Activated CD4-positive, CD25-positive, alpha-beta regulatory T cell treated with anti-CD3 and anti-CD28 coated beads, Interleukin-2, amount 50 U/mL, for 16 hours (primary cell): ENCODE data around the gene SMIM15.
"Not testable (repeated sequence)": the region's sequence is repeated elsewhere in the genome, so short reads cannot be mapped to it uniquely, and the experiment has no call there.

Experiments
- DNase-seq: peaks from one replicate; pipeline ENCODE4 v3.0.0-alpha.2; 2020; ENCODE audit warnings: low read depth, low spot score

SMIM15 gene, protein sequence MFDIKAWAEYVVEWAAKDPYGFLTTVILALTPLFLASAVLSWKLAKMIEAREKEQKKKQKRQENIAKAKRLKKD

DNA sequence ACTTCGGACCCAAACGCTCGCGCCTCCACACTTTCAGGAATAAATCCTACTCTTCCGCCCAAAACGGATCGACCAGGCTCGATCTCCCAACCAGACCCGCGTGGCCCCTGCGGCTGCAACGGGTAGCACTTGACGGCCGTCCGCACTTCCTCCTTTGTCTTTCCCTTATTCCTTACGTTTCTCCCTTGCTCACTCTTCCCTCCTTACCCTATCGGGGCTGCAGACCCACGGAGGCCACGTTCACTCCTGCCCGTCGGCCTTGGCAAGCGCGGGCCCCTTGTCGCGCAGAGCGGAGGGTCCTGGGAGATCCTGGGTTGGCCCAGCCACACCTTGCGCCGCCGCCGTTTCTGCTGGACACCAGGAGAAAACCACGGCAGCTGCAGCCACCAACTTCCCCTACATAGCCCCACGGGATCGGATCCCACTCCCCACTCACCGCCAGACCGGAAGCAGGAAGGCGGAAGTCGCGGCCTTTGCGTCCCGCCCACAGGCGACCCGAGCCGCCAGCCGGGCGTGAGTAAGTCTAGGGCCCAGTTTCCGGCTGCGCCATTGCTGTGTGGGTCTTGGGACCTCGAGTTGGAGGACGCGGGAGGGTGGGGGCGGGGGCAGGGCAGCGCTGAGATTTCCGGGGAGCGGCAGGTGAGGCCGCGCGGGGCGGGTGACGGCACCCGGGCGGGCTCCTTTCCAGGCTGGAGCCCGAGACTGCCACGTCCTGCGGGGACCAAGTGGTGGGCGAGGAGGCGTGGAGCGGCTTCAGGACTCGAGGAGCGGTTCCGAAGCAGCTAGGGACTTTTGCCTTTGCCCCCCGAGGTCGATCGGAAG is at the start of gene SMIM15:
Gene SMIM15 (minus strand): TSS at position 459 of the 822 bp plus-strand sequence. CDS start 2,297 bp downstream, outside the sequence.
- DNase-seq: peak; percentile 50

DNA sequence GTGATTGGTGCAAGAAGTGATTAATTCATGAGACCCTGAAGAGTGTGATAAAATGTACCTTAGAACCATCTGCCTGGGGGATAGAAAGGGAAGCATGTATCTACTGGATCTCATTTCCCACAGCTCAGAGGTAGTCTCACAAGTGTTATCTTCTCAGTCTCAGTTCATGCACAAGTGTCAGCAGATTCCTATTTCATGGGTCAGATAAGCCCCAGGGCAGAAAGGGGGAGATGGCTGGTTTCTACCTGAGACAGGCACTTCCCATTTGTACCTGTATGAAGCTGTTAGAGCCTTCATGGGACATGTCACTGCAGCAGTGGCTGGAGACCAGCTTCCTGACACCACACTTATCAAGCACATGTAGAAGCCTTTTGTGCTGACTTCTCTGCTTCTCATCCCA is 45.6 kb upstream of the SMIM15 start:
- no peak for DNase-seq

DNA sequence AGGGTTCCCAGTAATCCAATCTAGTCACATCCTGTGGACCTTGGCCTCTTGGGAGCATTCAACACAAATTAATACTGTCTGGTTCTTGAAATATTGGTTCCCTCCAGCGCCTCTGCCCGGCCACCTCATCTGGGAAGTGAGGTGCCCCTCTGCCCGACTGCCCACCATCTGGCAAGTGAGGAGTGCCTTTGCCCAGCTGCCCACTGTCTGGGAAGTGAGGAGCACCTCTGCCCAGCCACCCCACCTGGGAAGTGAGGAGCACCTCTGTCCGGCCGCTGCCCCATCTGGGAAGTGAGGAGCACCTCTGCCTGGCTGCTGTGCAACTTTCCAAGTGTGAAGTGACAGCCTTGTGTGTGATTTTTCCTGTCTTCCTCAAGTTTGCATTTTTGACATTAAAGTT is 42.7 kb upstream of the SMIM15 start:
- DNase-seq: no peak

DNA sequence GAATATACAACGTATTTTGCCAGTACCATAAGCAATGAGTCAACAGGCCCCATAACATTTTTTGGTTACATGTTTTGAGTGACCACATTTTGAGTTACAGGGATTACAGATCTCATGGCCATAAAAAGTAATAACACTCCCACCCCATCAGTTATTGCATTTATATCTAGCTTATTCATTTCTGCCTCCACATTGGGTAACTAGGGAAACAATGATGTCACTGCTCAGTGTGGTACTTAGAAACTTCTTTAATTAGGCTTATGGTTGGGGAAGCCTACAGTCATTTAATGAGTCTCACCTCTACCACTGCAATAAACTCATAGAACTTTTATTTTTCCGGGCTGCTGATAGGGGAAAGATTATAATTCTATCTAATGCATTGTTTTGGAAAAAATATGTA is 39.9 kb upstream of the SMIM15 start:
- no peak for DNase-seq

DNA sequence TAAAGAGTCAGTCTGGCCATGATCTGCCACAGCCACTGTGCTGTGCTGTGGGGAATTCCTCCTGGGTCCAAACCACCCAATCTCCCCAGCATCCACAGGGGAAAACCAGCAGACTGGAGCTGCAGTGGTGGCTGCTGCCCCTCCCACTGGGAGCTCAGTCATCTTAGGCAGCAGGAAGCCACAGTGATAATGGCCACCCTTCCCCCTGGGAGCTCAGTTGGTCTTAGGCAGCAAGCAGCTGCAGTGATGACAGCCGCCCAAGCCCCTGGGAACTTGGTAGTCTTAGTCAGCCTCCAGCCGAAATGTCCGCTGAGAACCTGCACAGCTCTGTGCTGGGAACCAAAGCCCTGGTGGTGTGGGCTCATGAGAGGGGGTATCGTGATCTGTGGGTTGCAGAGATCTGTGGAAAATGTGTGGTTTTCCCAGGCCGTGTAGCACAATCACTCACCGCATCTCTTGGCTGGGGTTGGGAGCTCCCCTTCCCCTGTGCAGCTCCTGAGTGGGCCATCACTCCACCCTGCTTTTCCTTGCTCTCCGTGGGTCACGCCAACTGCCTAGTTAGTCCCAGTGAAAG is 38.4 kb upstream of the SMIM15 start:
- DNase-seq: no peak

DNA sequence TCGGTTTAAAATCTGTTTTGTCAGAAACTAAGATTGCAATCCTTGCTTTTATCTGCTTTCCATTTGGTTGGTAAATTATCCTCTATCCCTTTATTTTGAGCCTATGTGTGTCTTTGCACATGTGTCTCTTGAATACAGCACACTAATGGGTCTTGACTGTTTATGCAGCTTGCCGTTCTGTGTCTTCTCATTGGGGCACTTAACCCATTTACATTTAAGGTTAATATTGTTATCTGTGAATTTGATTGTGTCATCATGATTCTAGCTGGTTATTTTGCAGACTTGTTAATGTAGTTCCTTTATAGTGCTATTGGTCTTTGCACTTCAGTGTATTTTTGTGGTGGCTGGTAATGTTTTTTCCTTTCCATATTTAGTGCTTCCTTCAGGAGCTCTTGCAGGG is 36.3 kb upstream of the SMIM15 start:
- DNase-seq: no peak

DNA sequence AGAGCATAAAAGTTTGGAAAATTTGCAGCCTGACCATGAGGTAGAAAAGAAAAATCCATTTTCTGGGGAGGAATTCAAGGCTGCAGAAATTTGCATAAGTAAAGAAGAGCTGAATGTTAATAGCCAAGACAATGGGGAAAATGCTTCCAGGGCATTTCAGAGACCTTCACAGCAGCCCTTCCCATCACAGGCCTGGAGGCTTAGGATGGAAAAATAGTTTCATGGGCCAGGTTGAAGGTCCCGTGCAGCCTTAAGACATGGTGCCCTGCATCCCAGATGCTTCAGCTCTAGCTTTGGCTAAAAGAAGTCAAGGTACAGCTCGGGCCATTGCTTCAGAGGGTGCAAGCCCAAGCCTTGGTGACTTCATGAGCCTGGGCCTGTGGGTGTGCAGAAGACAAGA is 25.6 kb upstream of the SMIM15 start:
- DNase-seq: not testable (repeated sequence)

DNA sequence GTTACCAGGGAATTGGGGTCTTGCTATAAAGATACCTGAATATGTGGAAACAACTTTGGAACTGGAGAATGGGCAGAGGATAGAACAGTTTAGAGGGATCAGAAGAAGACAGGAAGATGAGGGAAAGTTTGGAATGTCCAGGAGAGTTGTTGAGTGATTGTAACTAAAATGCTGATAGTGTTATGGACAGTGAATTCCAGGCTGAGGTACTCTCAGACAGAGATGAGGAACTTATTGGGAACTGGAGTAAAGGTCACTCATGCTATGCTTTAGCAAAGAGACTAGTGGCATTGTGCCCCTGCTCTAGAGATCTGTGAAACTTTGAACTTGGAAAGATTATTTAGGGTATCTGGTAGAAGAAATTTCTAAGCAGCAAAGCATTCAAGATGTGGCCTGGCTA is 25.1 kb upstream of the SMIM15 start:
- not testable (repeated sequence) for DNase-seq

DNA sequence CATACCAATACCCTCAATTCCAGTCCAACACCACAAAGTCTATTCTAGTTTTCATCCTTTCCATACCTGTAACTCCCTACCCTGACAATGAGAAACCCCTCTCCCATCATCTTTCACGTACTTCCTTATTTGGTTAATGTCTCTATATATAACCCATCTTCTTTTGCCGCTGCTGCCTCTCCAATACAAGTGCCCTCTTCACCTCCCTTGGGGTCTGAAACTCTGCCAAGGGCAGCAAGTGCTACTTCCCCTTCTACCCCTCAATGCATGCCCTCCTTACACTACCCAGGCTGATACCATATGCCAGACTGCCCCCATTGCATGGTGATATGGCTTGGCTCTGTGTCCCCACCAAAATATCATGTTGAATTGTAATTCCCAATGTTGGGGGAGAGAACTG is 24.4 kb upstream of the SMIM15 start:
- no peak for DNase-seq

DNA sequence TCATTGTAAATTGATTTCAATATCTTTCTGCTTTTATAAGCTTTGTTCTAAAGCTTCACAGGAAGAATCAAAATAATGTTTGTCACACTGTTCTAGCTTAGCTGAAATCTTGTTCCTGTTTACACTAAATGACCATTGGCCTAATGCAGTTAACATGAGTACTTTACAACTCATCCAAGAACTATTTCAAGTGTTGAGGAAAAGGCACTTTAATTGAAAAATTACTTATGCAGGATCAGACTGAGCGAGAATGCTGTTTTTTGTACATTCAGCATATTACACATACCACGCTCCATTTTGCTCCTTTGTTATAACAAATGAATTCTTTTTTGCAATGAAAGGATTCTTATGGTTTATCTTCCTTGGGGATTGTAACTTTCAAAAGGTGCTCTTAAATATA is 22.4 kb upstream of the SMIM15 start:
- no peak for DNase-seq

DNA sequence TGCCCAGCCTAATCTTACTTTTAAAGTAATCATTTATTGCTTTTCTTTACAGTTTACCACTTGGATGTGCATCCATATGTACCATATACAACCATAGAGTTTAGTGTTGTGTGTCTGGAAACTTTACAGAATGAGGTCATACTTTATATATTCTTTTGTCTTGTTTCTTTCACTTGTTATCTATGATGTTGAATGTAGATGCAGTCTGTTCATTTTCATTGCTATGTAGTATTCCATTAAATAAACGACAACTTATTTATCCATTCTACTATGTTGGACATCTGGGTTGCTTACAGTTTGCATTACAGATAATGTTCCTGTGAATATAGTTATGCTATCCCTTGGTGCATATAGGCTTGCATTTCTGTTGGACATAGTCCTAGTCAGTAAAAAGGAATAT is 21.3 kb upstream of the SMIM15 start:
- no peak for DNase-seq

DNA sequence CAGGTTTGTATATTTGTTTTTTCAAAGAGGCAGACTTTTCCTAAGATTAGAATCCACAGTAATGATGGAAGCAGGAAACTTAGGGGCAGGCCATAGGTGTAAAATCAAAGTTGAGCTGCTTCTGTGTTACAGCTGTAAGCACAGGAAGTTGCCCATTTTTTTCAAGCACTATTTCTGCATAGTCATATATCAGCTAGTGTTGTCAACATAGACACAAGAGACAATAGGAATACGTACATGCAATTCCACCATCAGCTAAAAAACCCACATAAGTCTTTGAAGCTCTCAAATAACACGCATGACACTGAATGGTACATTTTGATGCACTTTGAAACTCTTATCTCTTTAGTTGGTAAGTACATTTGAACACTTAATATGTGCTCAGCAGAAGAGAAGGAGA is 20.2 kb upstream of the SMIM15 start:
- no peak for DNase-seq

DNA sequence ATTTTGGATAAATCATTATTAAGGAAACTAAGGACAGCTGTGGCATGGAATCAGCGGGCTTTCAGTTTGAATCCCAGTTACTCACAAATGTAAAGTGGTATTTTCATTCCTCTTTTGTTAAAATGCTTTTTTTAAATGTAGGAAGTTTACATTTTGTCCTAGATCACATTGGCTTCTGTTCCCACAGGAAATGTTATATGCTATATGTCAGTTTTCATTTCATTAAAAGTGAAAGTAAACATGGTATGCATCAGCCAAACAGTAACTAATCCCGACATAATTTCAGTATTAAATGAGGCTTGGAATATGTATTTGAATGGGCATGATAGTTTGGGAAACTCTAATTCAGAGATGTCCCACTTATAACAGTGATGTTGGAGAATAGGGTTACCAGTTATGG is 18.6 kb upstream of the SMIM15 start:
- DNase-seq: no peak

DNA sequence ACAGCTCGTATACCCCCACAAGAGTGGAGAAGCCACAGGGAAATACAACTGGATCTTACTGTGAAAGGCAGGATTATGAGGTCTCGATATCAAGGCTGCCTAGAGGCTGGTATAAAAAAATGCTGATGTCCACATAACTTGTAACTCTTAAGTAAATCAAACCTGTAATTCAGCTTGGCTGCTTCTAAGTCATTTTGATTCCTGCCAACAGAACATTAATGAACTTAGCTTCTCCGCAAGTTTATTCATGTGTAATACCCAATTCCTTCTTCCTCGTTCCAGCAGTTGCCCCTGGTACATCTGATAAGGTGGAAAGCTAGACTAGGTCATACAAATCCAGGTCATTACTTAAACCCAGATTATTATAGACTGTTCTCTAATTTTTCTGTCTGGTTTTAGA is 16.4 kb upstream of the SMIM15 start:
- no peak for DNase-seq

DNA sequence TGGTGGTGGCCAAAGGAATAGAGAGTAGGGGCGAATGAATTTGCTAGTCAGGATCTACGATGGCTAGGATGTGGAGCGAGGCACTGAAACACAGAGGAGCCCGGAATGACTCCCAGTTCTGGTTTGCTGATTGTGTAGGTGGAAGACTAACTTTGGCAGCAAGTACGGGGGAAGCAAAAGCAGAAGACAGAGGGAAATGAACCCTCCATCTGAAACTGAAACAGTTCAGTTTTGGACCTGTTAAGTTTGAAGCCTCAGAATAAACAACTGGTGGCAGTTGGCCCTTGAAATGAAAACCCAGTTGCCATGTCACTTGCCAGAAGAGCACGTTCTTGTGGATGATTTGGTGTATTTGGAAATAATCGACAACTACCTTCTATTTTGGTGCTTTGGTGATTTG is 15.4 kb upstream of the SMIM15 start:
- DNase-seq: no peak

DNA sequence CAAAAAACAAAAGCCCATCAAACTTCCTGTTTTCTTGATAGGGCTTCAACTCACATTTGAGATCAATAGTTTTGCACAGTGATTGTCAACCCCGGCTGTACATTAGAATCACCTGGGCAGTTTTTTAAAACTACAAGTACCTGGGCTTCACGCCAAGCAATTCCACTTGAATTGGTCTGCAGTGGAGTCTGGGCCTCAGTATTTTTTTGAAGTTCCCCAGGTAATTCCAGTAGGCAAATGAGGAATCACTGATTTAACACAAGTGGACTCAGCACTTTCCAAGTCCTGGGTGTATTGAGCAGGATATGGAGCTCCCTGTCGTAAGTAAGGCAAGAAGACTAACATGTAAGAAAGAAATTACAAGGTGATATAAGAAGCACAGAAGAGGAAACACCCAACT is 14.8 kb upstream of the SMIM15 start:
- DNase-seq: no peak

DNA sequence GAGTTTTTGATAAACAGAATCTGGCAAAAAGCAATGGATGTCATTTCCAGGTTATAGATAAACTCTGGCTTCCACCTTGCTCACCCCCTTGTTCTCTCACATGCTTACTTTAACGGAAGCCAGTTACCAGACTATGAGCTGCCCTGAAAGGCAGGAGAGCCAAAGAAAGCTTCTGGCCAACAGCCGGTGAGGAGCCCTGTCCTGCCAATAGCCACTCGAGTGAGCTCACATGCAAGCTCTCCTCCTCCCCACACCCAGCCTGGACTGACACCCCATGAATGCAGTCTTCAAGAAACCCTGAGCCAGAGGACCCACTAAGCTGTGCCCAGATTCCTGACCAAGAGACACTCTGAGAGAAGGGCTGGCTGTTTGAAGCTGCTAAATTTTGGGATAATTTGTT is 14.4 kb upstream of the SMIM15 start:
- no peak for DNase-seq

DNA sequence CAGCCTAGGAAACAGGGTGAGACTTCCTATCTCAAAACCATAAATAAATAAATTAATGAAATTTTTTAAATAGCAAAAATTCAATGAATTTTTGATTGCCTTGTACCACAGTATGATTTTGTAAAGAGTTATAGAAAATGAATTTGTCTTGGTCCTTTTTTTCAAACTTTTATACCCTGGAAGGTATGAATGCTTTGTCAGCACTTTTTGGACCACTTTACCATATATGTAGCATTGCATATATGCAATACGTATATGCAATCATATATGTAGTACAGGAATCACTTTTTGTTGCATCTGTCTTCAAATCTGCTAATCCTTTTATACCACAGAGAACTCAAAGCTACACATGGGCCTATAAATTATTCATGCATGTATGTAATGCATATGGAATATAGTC is 9.2 kb upstream of the SMIM15 start:
- DNase-seq: no peak

DNA sequence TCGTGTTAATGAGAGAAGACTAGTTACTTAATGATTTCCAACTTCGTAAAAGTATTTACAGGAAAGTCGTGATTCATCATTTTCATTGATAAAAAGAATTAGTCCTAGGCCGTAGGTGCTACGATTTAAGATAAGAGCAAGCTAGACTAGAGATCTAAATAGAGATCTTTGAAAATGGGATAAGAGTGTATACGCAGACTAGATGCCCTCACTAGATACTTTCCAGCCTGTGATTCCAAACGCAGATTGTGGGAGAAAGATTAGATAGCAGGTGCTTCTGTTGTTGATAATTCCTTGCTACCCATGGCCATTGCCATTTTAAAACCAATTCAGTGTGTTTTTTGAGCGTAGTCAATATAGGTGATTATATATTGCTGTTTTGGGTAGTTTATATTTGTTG is 6.7 kb upstream of the SMIM15 start:
- no peak for DNase-seq

DNA sequence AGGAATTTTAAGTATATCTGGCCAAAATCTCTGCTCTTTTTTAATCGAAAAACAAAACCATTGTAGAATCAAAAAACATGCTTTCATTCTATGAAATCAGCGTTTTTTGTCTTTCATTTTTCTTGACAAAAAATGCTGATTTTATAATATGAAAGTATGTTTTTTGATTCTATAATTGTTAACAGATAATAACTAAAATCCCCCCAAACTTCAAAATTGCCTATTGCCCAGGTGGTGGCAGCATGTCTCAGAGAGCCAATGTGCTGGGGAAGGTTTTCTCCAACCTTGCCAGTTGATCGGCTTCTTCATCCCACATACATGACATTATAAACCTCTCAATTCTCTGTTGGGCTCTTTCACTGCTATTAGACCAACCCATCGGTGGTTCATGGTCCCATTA is 5.1 kb upstream of the SMIM15 start:
- no peak for DNase-seq

DNA sequence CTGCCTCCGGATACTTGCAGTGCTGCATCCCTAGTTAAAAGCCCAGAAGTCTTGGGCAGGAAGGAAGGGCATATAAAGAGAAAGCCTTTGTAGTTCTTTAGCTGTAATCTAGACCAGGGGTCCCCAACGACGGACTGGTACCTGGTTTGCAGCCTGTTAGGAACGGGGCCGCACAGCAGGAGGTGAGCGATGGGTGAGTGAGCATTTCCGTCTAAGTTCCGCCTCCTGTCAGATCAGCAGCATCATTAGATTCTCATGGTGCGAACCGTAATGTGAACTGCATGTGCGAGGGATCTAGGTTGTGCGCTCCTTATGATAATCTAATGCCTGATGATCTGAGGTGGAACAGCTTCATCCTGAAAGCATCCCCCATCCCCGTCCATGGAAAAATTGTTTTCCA is 1.6 kb upstream of the SMIM15 start:
- no peak for DNase-seq

DNA sequence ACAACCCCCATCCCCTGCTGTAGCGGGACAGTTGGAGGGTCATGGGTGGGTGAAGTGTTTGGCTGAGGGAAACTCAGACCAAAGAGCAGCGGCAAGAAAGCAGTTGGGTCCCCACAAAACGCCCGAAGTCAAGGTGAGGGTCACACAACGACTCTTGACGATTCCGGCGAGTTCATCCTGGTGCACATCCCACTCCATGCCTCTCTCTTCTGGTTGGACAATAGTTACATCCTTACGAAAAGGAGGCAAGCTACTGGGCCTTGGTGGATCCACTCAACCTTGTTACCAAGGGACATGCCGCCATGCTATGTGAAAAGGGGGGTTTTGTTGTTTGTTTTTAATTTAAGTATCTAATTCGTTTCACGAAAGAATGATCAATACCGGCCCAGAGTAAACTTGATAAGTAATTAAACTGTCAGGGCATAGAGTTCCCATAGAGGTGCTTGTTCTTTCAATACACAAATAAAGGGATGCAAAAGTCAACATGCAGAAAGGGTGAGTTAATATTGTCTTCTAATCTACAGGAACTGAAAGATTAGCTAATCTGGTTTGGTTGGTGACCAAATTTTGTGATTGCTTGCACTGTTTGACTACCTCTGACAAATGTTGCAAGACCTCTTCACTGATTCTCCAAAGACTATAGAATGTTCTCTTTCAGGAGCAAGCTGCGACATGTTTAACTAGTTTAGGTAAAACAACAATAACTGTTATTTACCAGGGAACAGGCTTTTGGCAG is 732 bp upstream of the SMIM15 start:
- DNase-seq: no peak

DNA sequence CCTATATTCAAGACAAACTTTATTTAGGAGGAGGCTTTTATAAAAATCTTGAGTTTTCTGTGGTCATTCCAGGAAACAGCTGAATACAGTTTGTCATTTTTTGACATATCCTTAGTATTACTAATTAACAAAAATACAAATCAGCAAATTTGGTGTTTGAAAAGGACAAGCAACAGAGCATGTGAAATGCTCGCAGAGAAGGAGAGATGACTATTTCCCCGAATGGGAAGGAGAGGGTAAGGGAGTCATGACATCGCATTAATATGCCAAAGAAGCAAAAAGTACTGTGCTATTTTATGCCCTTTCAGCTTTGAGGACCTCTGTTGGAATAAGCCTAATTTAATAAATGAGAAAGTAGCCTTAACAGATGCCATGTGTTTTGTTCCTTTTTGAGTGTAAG is 1.8 kb downstream of the SMIM15 start:
- DNase-seq: no peak
